Endothelial cell of umbilical vein (primary cell): ENCODE data around the gene CFAP65. TPM values are rescaled to one million over a fixed set of nuclear protein-coding genes. Genes with fewer than 3 reads are reported as not detected.

Experiments used
- BruUV-seq: library from RNA; stranded (reverse); fragments of 400-500 nt; replicated peaks from 2 replicates; lab custom pipeline; 2021; lab: Mats Ljungman, UMichigan
- CTCF ChIA-PET: fragments of 300-600, 350-600 bp; sonication (Branson Sonifier 250); formaldehyde crosslinking; loops from one replicate; lab custom pipeline; 2021; ENCODE audit warnings: antibody characterized with exemption, inconsistent platforms; lab: Charles Lee
- POLR2A ChIA-PET: fragments of 300-600, 350-600 bp; sonication (Branson Sonifier 250); formaldehyde crosslinking; loops from one replicate; lab custom pipeline; 2021; ENCODE audit warnings: antibody characterized with exemption, inconsistent platforms; lab: Charles Lee
- DNase-seq: peaks from one replicate; pipeline ENCODE4 v3.0.0-alpha.2; 2011; ENCODE audit warnings: low read depth, low spot score
- FAIRE-seq: peaks from 2 replicates; lab custom pipeline; 2011; peaks lifted over from hg19 to GRCh38; lab: Jason Lieb, UNC
- H2AFZ ChIP-seq: 2 replicates; pipeline ENCODE4 v1.6.0; 2012; ENCODE audit warnings: low read depth, low read length, control low read depth, inconsistent platforms
- H3K27ac ChIP-seq: 2 replicates; pipeline ENCODE4 v1.5.1; 2011; ENCODE audit warnings: low read depth, mild to moderate bottlenecking, control low read depth, low read length, moderate library complexity; ENCODE audit not compliant: insufficient read depth
- H3K27me3 ChIP-seq, 2 experiments: 2 replicates each; pipeline versions ENCODE4 v1.6.0 to v1.6.1; 2011; ENCODE audit warnings: low read length in 2 of 2, mixed read lengths in 1 of 2; ENCODE audit not compliant: control insufficient read depth in 2 of 2, insufficient read depth in 2 of 2
- H3K36me3 ChIP-seq, 2 experiments: 2 replicates in 1 of 2; 3 replicates in 1 of 2; pipeline ENCODE4 v1.5.1; 2011; ENCODE audit warnings: low read length in 2 of 2, mild to moderate bottlenecking in 1 of 2, moderate library complexity in 1 of 2; ENCODE audit not compliant: control insufficient read depth in 2 of 2, insufficient read depth in 2 of 2; ENCODE audit errors: extremely low read depth in 1 of 2
- H3K4me1 ChIP-seq: 3 replicates; pipeline ENCODE4 v1.5.1; 2011; ENCODE audit warnings: mild to moderate bottlenecking, low read length; ENCODE audit not compliant: control insufficient read depth, insufficient read depth; ENCODE audit errors: extremely low read depth
- H3K4me2 ChIP-seq: 2 replicates; pipeline ENCODE4 v1.6.1; 2011; ENCODE audit warnings: low read length, control low read depth, mixed read lengths; ENCODE audit not compliant: insufficient read depth
- H3K4me3 ChIP-seq, 3 experiments: fragments of 200-600 bp in 1 of 3; sonication (generic), shearing (Covaris generic) in 1 of 3; replicated peaks in 1 of 3; 2 replicates each; pipeline ENCODE4 v1.5.1; 2011 to 2016; ENCODE audit warnings: control low read depth in 3 of 3, low read length in 3 of 3, mild to moderate bottlenecking in 2 of 3, inconsistent platforms in 1 of 3, low read depth in 1 of 3, moderate library complexity in 1 of 3; ENCODE audit not compliant: insufficient read depth in 1 of 3
- H3K79me2 ChIP-seq: 2 replicates; pipeline ENCODE4 v1.6.0; 2012; ENCODE audit warnings: low read length, inconsistent platforms; ENCODE audit not compliant: control insufficient read depth, insufficient read depth
- H3K9ac ChIP-seq: replicated peaks from 2 replicates; pipeline ENCODE3; 2011; ENCODE audit warnings: low read length, control low read depth; ENCODE audit not compliant: insufficient read depth; ENCODE audit errors: extremely low read depth
- H3K9me1 ChIP-seq: replicated peaks from 3 replicates; pipeline ENCODE4 v1.6.0; 2011; ENCODE audit warnings: mild to moderate bottlenecking, low read length; ENCODE audit not compliant: control insufficient read depth, insufficient read depth; ENCODE audit errors: extremely low read depth
- H3K9me3 ChIP-seq: replicated peaks from 2 replicates; pipeline ENCODE4 v1.5.1; 2012; ENCODE audit warnings: low read length, inconsistent platforms; ENCODE audit not compliant: control insufficient read depth, insufficient read depth
- H4K20me1 ChIP-seq: replicated peaks from 2 replicates; pipeline ENCODE3; 2011; ENCODE audit warnings: mild to moderate bottlenecking, low read length; ENCODE audit not compliant: control insufficient read depth, insufficient read depth; ENCODE audit errors: extremely low read depth
- EZH2 ChIP-seq: IDR thresholded peaks from 2 replicates; pipeline ENCODE4 v1.6.1; 2012; ENCODE audit warnings: borderline replicate concordance, low read depth, mild to moderate bottlenecking, moderate library complexity, low read length, inconsistent platforms; ENCODE audit not compliant: severe bottlenecking
- JUN ChIP-seq: IDR thresholded peaks from 2 replicates; pipeline ENCODE4 v1.6.1; 2011; ENCODE audit warnings: borderline replicate concordance, low read depth; ENCODE audit not compliant: insufficient read length, insufficient read depth
- dilution Hi-C: fragments of 300-500 bp; cut with MboI; formaldehyde crosslinking; loops from one replicate; pipeline ENCODE4 v1.15.0; 2019; ENCODE audit warnings: low sequenced_read_pairs; ENCODE audit not compliant: extremely low pct_ligation_motif_present
- intact Hi-C: fragments of 100-400 bp; cut with micrococcal nuclease; formaldehyde crosslinking; loops from one replicate; pipeline ENCODE4 v1.10.0; 2022
- polyA plus RNA-seq, 4 experiments: library from polyadenylated mRNA; depleted of rRNA in 3 of 4; stranded (reverse) in 3 of 4; unstranded in 1 of 4; fragments of >200 nt; gene quantifications; 2 replicates each; pipeline versions ENCODE4 v1.2.1 to v1.2.3, GENCODE V29; 2011 to 2012; ENCODE audit warnings: missing spikeins in 1 of 4
- total RNA-seq: library from RNA; stranded (reverse); gene quantifications from 2 replicates; pipeline ENCODE4 v1.2.3, GENCODE V29; 2021
- TF ChIP-seq, protein P1 (sequence below), 2 donors: IDR thresholded peaks; 1 replicate in 1 of 2; 2 replicates in 1 of 2; pipeline ENCODE4 v1.5.1; 2011; ENCODE audit warnings: low read length in 2 of 2, mild to moderate bottlenecking in 2 of 2, moderate library complexity in 2 of 2, control low read depth in 1 of 2, inconsistent platforms in 1 of 2, low read depth in 1 of 2; ENCODE audit not compliant: insufficient read depth in 1 of 2; ENCODE audit errors: extremely low read depth in 1 of 2

Gene CFAP65
- total and polyA plus RNA-seq, 2 donors (not counting 3 experiments of a cell fraction or from before 2014, with no cell fraction given): 0.03 TPM; not detected in 1

DNA sequence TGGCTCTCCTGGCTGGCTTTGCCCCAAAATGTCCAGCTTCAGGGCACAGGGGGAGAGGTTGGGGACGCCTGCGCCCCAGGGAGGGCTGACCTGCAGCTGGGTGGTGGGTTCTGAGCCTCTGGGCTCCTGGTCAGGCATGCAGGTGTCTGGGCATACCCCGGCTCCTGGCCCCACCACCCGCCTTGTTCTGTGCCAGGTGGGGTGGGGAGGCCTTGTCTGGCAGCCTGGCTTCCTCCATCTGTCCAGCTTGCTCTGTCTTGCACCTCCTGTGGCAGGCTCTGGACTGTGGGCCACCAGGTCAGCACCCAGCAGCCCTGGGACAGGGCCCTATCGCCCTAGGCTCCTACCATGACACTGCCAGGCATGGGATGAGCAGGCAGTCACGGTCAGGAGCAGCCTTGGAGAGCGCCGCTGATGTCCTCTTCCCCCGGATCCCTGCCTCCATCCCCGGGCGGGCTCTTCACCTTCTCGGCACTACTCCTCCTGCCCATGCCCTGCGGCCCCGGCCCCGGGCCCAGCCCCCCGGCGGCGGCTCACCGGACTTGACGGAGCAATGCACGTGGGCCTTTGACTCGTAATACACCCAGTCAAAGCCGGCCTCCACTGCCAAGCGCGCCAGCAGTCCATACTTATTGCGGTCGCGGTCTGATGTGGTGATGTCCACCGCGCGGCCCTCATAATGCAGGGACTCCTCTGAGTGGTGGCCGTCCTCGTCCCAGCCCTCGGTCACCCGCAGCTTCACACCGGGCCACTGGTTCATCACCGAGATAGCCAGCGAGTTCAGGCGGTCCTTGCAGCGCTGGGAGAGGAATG is 15.8 kb upstream of the CFAP65 start:
- Histone ChIP-seq H3K9me3 (no peaks in the 10 kb centered on the region), H3K9ac (no peak overlapping the region), H3K79me2 (no peaks in the 10 kb centered on the region), H3K9me1 (no peaks in the 10 kb centered on the region), H3K4me3 (no peak overlapping the region), H4K20me1 (no peaks in the 10 kb centered on the region), H3K4me2 (no peak overlapping the region), H2AFZ (no peak overlapping the region), H3K36me3 (no peaks in the 10 kb centered on the region), H3K27me3 (peaks cover 44 to 57% of the 10 kb centered on the region in 2 experiments), H3K27ac (no peak overlapping the region), H3K4me1 (no peaks in the 10 kb centered on the region)
- DNase-seq: no peak
- CTCF ChIA-PET: interaction anchor here (0.8 to 6.8 kb wide), 9 partner anchors 16 to 99 kb away, joined by 3 to 178 read pairs (median 6); no protein-coding TSS in a partner anchor
- BruUV-seq: no TSS peak
- POLR2A ChIA-PET: no interaction called here
- intact Hi-C loops: loop anchor here (5.0 kb wide), 2 partner anchors 75 to 160 kb away; partner anchors contain the start of gene ABCB6
- TF ChIP-seq, protein P1, sequence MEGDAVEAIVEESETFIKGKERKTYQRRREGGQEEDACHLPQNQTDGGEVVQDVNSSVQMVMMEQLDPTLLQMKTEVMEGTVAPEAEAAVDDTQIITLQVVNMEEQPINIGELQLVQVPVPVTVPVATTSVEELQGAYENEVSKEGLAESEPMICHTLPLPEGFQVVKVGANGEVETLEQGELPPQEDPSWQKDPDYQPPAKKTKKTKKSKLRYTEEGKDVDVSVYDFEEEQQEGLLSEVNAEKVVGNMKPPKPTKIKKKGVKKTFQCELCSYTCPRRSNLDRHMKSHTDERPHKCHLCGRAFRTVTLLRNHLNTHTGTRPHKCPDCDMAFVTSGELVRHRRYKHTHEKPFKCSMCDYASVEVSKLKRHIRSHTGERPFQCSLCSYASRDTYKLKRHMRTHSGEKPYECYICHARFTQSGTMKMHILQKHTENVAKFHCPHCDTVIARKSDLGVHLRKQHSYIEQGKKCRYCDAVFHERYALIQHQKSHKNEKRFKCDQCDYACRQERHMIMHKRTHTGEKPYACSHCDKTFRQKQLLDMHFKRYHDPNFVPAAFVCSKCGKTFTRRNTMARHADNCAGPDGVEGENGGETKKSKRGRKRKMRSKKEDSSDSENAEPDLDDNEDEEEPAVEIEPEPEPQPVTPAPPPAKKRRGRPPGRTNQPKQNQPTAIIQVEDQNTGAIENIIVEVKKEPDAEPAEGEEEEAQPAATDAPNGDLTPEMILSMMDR (IDR thresholded peaks at IDR 0.05; ENCODE audit: extremely low read depth in 1 of 2, insufficient read depth in 1 of 2, low read depth in 1 of 2, low read length in 2 of 2): no peak
- TF ChIP-seq EZH2 (peak; percentile 71), JUN (no peak)
- no peak for FAIRE-seq
- dilution Hi-C loops: no loop called here
